B cell (primary cell): ENCODE measurements around the gene P2RX7. TPM values are rescaled to one million over a fixed set of nuclear protein-coding genes. Genes with fewer than 3 reads are reported as not detected.
A peak's percentile ranks its signal among the peaks of the same experiment; 100 is the strongest.

Source experiments
- ATAC-seq: fragments of 200-7000 bp; cut with Tn5 transposase; one replicate; pipeline ENCODE4 v1.10.0; 2021; ENCODE audit warnings: low read depth, mild to moderate bottlenecking, moderate number of reproducible peaks, moderate library complexity
- CTCF ChIA-PET: fragments of 350-600 bp; sonication (Branson Sonifier 250); formaldehyde crosslinking; loops from one replicate; lab custom pipeline; 2021; ENCODE audit warnings: antibody characterized with exemption, inconsistent platforms; lab: Charles Lee
- POLR2A ChIA-PET: fragments of 350-600 bp; sonication (Branson Sonifier 250); formaldehyde crosslinking; loops from one replicate; lab custom pipeline; 2021; ENCODE audit warnings: antibody characterized with exemption; lab: Charles Lee
- DNase-seq: peaks from one replicate; pipeline ENCODE4 v3.0.0; 2013
- H2AFZ ChIP-seq: 2 replicates; pipeline ENCODE4 v1.6.1; 2012; ENCODE audit warnings: mild to moderate bottlenecking, low read depth, low read length; ENCODE audit not compliant: insufficient read depth, poor library complexity, severe bottlenecking
- H3K27ac ChIP-seq, 2 donors: 1 replicate in 1 of 2; 2 replicates in 1 of 2; pipeline ENCODE4 v1.5.1; 2012 to 2013; ENCODE audit warnings: low read length in 2 of 2, mild to moderate bottlenecking in 2 of 2, moderate library complexity in 1 of 2
- H3K27me3 ChIP-seq, 4 experiments: fragments of 200-600 bp in 1 of 4; sonication (generic) in 1 of 4; replicated peaks in 1 of 4; 1 replicate in 2 of 4; 2 replicates in 2 of 4; pipeline versions ENCODE4 v1.6.1 to v1.7.0; 2013 to 2016; ENCODE audit warnings: low read length in 3 of 4, mild to moderate bottlenecking in 2 of 4, mixed read lengths in 1 of 4, moderate library complexity in 1 of 4; ENCODE audit not compliant: insufficient read depth in 4 of 4, control insufficient read depth in 3 of 4; ENCODE audit errors: control extremely low read depth in 1 of 4
- H3K36me3 ChIP-seq, 2 experiments: replicated peaks in 1 of 2; 1 replicate in 1 of 2; 2 replicates in 1 of 2; pipeline versions ENCODE4 v1.6.1 to v1.7.1; 2013; ENCODE audit warnings: low read length in 1 of 2; ENCODE audit not compliant: insufficient read depth in 2 of 2, control insufficient read depth in 1 of 2; ENCODE audit errors: control extremely low read depth in 1 of 2, extremely low read depth in 1 of 2
- H3K4me1 ChIP-seq, 2 donors: fragments of 200-600 bp in 1 of 2; sonication (generic) in 1 of 2; 1 replicate in 1 of 2; 2 replicates in 1 of 2; pipeline versions ENCODE4 v1.5.1 to v1.6.1; 2013 to 2017; ENCODE audit warnings: low read length in 2 of 2; ENCODE audit not compliant: control insufficient read depth in 2 of 2, insufficient read depth in 2 of 2
- H3K4me2 ChIP-seq: replicated peaks from 2 replicates; pipeline ENCODE3; 2012; ENCODE audit warnings: mild to moderate bottlenecking, low read depth, low read length; ENCODE audit not compliant: poor library complexity, severe bottlenecking
- H3K4me3 ChIP-seq, 5 experiments: fragments of 200-600 bp in 1 of 5; sonication (generic) in 1 of 5; 1 replicate in 3 of 5; 2 replicates in 2 of 5; pipeline versions ENCODE4 v1.5.1 to v1.7.0; 2011 to 2016; ENCODE audit warnings: low read length in 4 of 5, mild to moderate bottlenecking in 4 of 5, low read depth in 2 of 5, control low read depth in 1 of 5, moderate library complexity in 1 of 5; ENCODE audit not compliant: insufficient read depth in 1 of 5; ENCODE audit errors: control extremely low read depth in 1 of 5, extremely low read depth in 1 of 5
- H3K79me2 ChIP-seq: fragments of 200-600 bp; sonication (generic); one replicate; pipeline ENCODE4 v1.6.0; 2016; ENCODE audit warnings: low read length; ENCODE audit not compliant: control insufficient read depth, insufficient read depth
- H3K9ac ChIP-seq: fragments of 200-600 bp; sonication (generic); 2 replicates; pipeline ENCODE4 v1.6.1; 2017; ENCODE audit warnings: mild to moderate bottlenecking, low read length, moderate library complexity
- H3K9me3 ChIP-seq, 3 donors: one replicate each; pipeline versions ENCODE4 v1.6.1 to v1.7.1; 2013; ENCODE audit warnings: low read length in 2 of 3; ENCODE audit not compliant: control insufficient read depth in 2 of 3, insufficient read depth in 1 of 3; ENCODE audit errors: control extremely low read depth in 1 of 3
- H4K20me1 ChIP-seq: 2 replicates; pipeline ENCODE4 v1.6.0; 2012; ENCODE audit warnings: mild to moderate bottlenecking, low read length; ENCODE audit not compliant: insufficient read depth, control insufficient read depth, poor library complexity, severe bottlenecking
- H3K27ac Mint-ChIP-seq: one replicate; pipeline ENCODE4 v1.8.0; 2021; ENCODE audit warnings: mixed read lengths
- H3K27me3 Mint-ChIP-seq: one replicate; pipeline ENCODE4 v1.8.0; 2021; ENCODE audit warnings: mixed read lengths
- H3K4me1 Mint-ChIP-seq: one replicate; pipeline ENCODE4 v1.8.0; 2021; ENCODE audit warnings: mixed read lengths
- H3K4me3 Mint-ChIP-seq: one replicate; pipeline ENCODE4 v1.8.0; 2021; ENCODE audit warnings: mixed read lengths
- H3K9me3 Mint-ChIP-seq: one replicate; pipeline ENCODE4 v1.8.0; 2022; ENCODE audit warnings: mixed read lengths; ENCODE audit not compliant: insufficient read depth
- CTCF ChIP-seq: fragments of 200-600 bp; IDR thresholded peaks from one replicate; pipeline ENCODE4 v1.8.0; 2022; ENCODE audit warnings: antibody characterized with exemption, mild to moderate bottlenecking
- EZH2 ChIP-seq: IDR thresholded peaks from 2 replicates; pipeline ENCODE4 v1.6.1; 2012; ENCODE audit warnings: borderline replicate concordance, low read depth, mild to moderate bottlenecking, moderate library complexity, low read length; ENCODE audit not compliant: insufficient read depth, poor library complexity, severe bottlenecking
- WGBS: methylation state at CpG from one replicate; pipeline ENCODE4 v1.1.5; 2013; ENCODE audit warnings: missing lambda C conversion rate; ENCODE audit not compliant: insufficient coverage; 5-methylcytosine and 5-hydroxymethylcytosine counted together
- intact Hi-C: fragments of 100-400 bp; cut with micrococcal nuclease; formaldehyde crosslinking; loops from one replicate; pipeline ENCODE4 v1.10.0; 2022
- polyA plus RNA-seq: library from polyadenylated mRNA; depleted of rRNA; stranded (reverse); fragments of >200 nt; gene quantifications from 2 replicates; pipeline ENCODE4 v1.2.3, GENCODE V29; 2012
- total RNA-seq, 2 donors: library from RNA; stranded (reverse); fragments of 120-200 nt in 1 of 2; gene quantifications; 1 replicate in 1 of 2; 2 replicates in 1 of 2; pipeline versions ENCODE4 v1.2.3 to v1.2.4, GENCODE V29; 2013 to 2022

P2RX7 gene
- total and polyA plus RNA-seq, 2 donors (not counting 1 experiment from before 2014, with no cell fraction given) = 5.3 to 6.3 TPM

GRCh38 chr12:121095544-121096198 is 37.0 kb upstream of the P2RX7 start:
- POLR2A ChIA-PET = interaction anchor here (0.8 kb wide), 1 partner anchor 448 kb away, joined by 4 read pairs; no protein-coding TSS in a partner anchor
- WGBS = 2% methylated on average over 33 of the region's 33 CpGs
- peaks cover 26% of the 10 kb centered on the region for H3K4me1 Mint-ChIP-seq

More at GRCh38 chr12:121095544-121096198, 37.0 kb upstream of the P2RX7 start:
- Histone ChIP-seq H3K9me3 (peaks cover 0 to 11% (median 5%) of the 10 kb centered on the region in 3 donors), H3K79me2 (no peaks in the 10 kb centered on the region), H3K36me3 (no peaks in the 10 kb centered on the region), H3K4me2 (peak overlapping the region; percentile 82), H3K4me1 (peaks cover 15 to 20% of the 10 kb centered on the region in 2 donors), H3K27ac (no peak overlapping the region), H3K4me3 (peak overlapping the region in 4 of 5 experiments; percentile 31 to 59 (median 48)), H4K20me1 (no peaks in the 10 kb centered on the region), H2AFZ (peak overlapping the region; percentile 61), H3K9ac (peak overlapping the region; percentile 56), H3K27me3 (peaks cover 0 to 5% (median 0%) of the 10 kb centered on the region in 4 experiments)
- peak overlapping the region; percentile 87 for H3K4me3 Mint-ChIP-seq
- ATAC-seq = peak; percentile 97
- peaks cover 2% of the 10 kb centered on the region for H3K9me3 Mint-ChIP-seq
- CTCF ChIA-PET = interaction anchor here (0.6 to 3.3 kb wide), 16 partner anchors 11 to 514 kb away, joined by 3 to 11 read pairs (median 4); partner anchors contain the start of gene POP5
- H3K27ac Mint-ChIP-seq = peak overlapping the region; percentile 5
- intact Hi-C loops = loop anchor here (1.0 to 10.0 kb wide), 4 partner anchors 15 to 661 kb away; partner anchors contain the start of gene COX6A1
- TF ChIP-seq CTCF = peak; percentile 92
- no peak for TF ChIP-seq EZH2
- H3K27me3 Mint-ChIP-seq = peaks cover 13% of the 10 kb centered on the region
- DNase-seq = peak; percentile 86
